HG02938 (cell line): ENCODE measurements around the gene PNPLA8.

Experiments
- ATAC-seq: cut with Tn5 transposase; IDR thresholded peaks from one replicate; pipeline ENCODE4 v1.9.1; 2021; ENCODE audit warnings: mild to moderate bottlenecking, moderate library complexity; ENCODE audit not compliant: unreplicated experiment

Gene PNPLA8

GRCh38 chr7:108449521-108449920, 76.4 kb downstream of the PNPLA8 start:
- ATAC-seq, result no peak

- ATAC-seq, result no peak
Measured at GRCh38 chr7:108448584-108449505, 77.1 kb downstream of the PNPLA8 start.

- ATAC-seq, result no peak
Measured at GRCh38 chr7:108442039-108442568, 83.8 kb downstream of the PNPLA8 start.

- ATAC-seq, result no peak
Measured at GRCh38 chr7:108441392-108441955, 84.5 kb downstream of the PNPLA8 start.

- no peak for ATAC-seq
Measured at GRCh38 chr7:108440613-108441012, 85.3 kb downstream of the PNPLA8 start.

GRCh38 chr7:108436906-108437305, 89.0 kb downstream of the PNPLA8 start:
- no peak for ATAC-seq

GRCh38 chr7:108434010-108434409, 91.9 kb downstream of the PNPLA8 start:
- no peak for ATAC-seq

GRCh38 chr7:108431099-108431498, 94.8 kb downstream of the PNPLA8 start:
- no peak for ATAC-seq

- ATAC-seq, result no peak
Measured at GRCh38 chr7:108430664-108431063, 95.3 kb downstream of the PNPLA8 start.

- no peak for ATAC-seq
Measured at GRCh38 chr7:108427766-108428165, 98.2 kb downstream of the PNPLA8 start.

GRCh38 chr7:108425714-108426275, 100.1 kb downstream of the PNPLA8 start:
- no peak for ATAC-seq

- ATAC-seq, result no peak
Measured at GRCh38 chr7:108424013-108424412, 101.9 kb downstream of the PNPLA8 start.

GRCh38 chr7:108423089-108423989, 102.6 kb downstream of the PNPLA8 start:
- no peak for ATAC-seq

- ATAC-seq, result no peak
Measured at GRCh38 chr7:108421720-108422331, 104.1 kb downstream of the PNPLA8 start.
